Dermis blood vessel endothelial cell (primary cell): ENCODE measurements around the gene SLC12A3. TPM values are rescaled to one million over a fixed set of nuclear protein-coding genes. Genes with fewer than 3 reads are reported as not detected.
A peak's percentile ranks its signal among the peaks of the same experiment; 100 is the strongest.

Experiments used
- DNase-seq: peaks from one replicate; pipeline ENCODE4 v3.0.0; 2010
- total RNA-seq: library from RNA; depleted of rRNA; stranded (reverse); fragments of >200 nt; gene quantifications from 2 replicates; pipeline ENCODE4 v1.2.3, GENCODE V29; 2014

SLC12A3 gene
- not detected in 2 replicates for total RNA-seq

DNA sequence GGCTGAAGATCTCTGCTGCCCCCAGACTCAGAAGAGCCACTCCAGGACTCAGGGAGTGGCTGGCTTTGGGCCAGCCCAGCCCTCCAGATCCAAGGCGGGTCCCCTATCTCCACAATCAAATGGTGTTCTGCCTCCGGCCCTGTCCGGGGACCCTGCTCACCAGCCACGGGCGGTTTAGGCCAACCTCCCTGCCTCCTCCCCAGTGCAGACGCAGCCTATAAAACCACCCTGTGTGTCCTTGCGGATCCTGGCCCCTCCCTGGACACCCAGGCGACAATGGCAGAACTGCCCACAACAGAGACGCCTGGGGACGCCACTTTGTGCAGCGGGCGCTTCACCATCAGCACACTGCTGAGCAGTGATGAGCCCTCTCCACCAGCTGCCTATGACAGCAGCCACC is at the start of gene SLC12A3:
Gene SLC12A3, plus strand, starts transcription at position 248 of the 400 bp plus-strand sequence. Its CDS starts 29 bp downstream, at position 277.
- DNase-seq = no peak

- no peak for DNase-seq
Observed at GRCh38 chr16:56815721-56816120, 49.3 kb upstream of the SLC12A3 start.

DNA sequence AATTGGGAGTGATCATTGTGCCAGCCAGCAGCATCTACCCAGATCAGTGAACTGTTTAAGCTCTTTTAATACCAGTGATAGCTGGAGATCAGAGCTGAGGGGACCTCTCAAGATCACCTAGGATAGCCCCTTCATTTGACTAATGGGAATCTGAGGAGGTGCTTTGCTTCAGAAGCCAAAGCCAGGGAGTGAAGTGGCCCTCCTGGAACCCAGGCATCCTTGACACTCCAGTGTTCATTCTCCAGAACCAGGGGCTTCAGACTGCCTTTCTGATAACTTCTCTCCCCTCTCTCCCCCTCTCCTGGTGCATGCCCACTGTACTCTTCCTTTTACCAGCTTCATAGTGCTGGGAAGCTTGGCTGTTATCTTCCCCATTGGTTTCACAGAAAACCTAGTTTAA is 48.0 kb upstream of the SLC12A3 start:
- no peak for DNase-seq

- no peak for DNase-seq
Observed at GRCh38 chr16:56817938-56818337, 47.1 kb upstream of the SLC12A3 start.

DNA sequence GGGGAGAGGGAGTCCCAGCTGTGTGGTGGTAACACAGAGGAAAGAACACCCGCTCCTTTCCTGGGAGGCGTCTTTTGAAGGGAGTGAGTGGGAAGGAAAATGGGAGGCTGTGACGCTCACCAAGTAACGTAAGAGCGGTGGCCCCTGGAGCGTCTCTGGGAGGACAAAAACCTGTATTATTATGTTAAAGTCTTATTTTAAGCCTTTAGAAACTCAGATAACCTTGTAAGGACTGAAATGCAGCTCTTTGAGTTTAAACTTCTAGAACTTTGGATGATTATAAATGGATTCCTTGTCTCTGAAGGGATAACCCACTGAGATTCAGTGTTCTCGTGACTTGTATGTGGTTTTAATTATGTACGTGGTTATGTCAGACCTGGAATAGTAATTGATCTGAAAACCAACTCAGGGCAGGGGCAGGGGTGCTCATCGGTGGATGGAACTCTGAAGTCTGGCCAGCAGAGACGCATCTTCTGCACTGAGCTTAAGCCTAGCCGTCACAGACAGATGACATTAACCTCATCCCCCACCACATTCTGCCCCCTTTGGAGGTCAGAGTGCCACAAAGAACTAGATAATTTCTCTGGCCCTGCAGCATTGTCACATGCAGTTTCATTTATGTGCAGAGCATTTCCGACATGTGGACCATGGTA is 41.8 kb upstream of the SLC12A3 start:
- DNase-seq = no peak

- DNase-seq = peak; percentile 14
Observed at GRCh38 chr16:56824331-56824730, 40.7 kb upstream of the SLC12A3 start.

- DNase-seq = no peak
Observed at GRCh38 chr16:56824804-56825203, 40.2 kb upstream of the SLC12A3 start.

DNA sequence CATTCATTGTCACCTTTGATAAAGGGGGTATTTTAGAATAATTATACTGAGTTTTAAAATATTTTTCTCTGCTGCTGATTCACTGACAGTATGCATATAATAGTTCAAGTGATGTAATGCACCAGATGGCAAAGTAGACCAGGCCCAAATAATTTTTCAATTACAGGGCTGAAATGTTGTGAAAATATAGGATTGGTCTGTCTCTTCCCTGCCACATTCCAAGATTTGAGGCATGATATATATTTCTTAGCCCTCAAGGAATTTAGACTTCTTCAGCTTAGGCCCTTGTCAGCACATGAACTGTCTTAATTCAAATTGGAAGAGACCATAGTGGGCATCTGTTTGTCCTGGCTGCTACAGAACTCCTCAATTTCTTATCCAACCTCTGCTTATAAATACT is 39.2 kb upstream of the SLC12A3 start:
- no peak for DNase-seq

DNA sequence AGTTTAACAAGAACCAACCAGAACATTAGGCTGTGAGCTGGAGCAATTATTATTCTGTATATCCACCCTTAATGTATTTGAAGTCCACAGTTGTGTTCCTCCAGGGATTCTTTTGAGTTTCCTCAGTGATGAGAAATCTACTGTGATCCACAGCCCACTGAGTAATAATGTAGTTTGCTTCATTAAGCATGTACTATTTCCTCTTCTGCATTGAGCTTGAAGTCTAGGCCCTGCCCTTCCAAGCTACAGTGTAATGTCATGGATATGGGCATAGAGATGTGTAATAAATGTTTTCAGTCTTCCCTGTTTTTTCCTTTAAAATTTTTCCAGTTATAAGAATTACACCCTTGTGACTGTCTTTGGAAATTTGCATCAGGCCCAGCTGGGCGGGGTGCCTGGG is 36.4 kb upstream of the SLC12A3 start:
- no peak for DNase-seq

DNA sequence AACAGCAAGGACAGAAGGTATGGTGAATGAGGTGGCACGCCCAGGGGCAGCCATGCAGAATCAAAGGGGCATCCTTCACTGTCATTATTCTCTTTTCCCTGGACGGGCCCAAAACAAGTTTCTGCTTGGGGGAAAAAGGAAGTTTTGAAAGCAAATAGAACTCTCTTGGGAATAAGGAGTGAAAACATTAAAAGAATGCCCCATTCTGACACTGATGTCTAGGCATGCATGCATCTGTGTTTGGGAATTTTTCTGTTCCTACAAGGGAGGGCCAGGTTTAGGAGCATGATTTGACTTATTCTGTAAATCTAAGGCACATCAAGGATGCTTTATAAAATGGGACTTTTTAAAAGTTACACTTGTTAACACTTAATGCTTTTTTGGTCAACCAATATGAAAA is 34.3 kb upstream of the SLC12A3 start:
- no peak for DNase-seq

DNA sequence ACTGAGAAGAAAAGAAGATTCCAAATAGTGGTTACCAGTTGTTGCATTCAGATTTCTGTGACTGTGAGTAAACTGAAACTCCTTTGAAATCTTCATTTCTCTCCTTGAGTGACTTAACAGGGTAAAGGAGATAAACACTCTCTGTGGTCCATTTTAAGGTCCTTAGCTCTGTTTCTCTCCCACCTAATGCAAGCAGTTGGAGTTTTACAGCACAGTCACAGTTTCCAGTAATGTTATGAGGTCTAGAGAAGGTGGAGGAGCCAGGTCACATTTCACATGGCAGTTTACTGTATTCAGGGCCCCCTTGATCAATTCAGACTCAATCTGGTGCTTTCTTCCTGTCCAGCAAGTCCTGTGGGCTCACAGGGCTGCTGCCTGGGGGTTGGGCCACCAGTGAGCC is 32.2 kb upstream of the SLC12A3 start:
- no peak for DNase-seq

- no peak for DNase-seq
Observed at GRCh38 chr16:56833243-56833970, 31.6 kb upstream of the SLC12A3 start.

DNA sequence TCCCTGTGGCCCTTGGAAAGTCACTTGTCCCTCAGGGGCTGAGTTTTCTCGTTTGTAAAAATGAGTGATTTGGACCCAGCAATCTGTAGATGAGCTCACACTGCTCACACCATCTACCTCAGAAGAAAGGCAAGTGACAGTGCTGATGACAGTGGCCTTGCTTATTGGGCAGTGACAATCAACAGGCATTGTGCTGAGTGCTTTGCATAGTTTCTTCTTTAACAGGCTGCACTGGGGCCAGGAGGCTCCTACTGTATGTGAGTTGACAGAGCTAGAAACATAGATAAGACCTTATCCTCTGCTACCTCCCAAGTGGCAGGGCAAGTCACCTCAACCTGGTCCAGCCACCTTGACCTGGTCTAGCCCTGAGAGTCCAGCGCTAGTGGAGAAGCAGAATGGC is 29.7 kb upstream of the SLC12A3 start:
- DNase-seq = no peak

- DNase-seq = no peak
Observed at GRCh38 chr16:56836410-56837230, 28.4 kb upstream of the SLC12A3 start.

DNA sequence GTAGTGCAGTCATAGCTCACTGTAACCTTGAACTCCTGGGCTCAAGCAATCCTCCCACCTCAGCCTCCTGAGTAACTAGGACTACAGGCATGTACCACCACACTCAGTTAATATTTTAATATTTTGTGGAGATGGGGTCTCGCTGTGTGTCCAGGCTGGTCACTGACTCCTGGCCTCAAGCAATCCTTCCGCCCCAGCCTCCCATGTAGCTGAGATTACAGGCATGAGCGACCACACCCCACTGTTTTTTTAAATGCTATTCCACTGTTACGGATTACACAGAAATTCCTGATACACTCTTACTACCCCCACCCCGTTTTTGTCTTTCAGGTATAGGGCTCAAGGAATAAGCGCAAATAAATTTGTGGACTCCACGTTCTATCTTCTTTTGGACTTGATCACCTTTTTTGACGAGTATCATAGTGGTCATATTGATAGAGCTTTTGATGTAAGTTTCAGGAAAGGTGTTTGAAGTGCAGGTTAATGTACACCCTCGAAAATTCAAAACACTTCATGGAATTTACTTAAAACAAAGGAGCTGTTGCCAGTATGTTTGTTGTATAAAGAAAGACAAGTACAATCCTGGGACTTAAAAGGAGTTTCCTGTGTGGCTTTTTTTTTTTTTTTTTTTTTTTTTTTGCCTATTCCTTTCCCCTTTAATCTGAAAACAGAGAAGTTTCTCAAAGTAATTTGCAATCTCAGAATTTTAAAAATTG is 26.2 kb upstream of the SLC12A3 start:
- no peak for DNase-seq

DNA sequence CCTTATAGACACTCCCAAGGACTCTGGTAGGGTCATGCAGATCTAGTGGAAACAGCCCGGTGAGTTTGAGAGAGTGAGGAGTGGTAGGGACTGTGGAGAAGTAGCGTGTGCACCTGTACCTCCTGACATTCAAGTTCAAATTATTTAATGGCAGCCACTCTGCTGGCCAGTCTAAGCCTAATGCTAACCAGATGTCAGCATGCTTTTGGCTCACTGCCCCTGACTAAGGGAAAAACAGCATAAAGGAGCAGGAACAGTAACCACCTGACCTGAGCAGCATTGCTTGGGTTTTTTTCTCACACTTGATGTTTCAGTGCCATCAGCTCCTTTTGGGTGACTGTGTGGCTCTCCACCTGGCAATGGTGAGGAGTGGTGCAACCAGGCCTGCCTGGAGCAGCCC is 23.8 kb upstream of the SLC12A3 start:
- no peak for DNase-seq

GRCh38 chr16:56841659-56842058 is 23.3 kb upstream of the SLC12A3 start:
- no peak for DNase-seq

DNA sequence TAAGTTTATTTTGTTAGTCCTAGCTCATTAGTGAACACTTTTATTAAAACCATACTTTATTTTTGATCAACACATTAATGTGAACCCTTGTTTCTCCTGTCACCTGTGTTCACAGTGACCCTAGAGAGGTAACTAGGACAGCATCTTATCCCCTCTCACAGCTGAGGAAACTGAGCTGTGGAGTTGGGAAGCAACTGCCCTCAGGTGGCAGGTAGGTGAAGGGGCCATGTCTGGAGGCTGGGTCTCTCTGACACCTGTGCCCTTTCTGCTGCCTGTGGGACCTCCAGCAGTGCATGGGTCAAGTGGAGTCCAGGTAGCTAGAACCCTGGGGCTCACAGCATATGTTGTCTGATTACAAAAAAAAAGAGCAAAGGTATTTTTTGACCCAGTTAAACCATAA is 22.9 kb upstream of the SLC12A3 start:
- DNase-seq = no peak

DNA sequence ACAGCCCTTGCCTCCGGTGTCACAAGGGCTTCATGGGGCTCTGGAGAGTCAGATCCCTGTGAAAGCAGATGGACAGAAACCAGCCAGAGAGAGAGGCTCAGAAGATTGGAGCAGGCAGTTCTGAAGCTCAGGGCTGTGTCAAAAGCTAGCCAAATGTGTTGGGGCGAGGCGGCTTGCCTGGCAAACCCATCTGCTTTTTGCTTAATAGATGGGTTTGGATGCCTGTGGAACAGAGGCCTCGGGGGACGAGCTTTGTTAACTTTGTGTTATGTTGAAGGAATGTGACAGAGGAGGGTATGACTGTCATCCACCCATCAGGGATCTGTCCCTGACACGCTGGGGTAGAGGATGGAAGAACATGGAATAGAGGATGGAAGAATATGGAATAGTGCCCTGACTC is 21.0 kb upstream of the SLC12A3 start:
- no peak for DNase-seq

GRCh38 chr16:56847173-56847910 is 17.7 kb upstream of the SLC12A3 start:
- DNase-seq = peak; percentile 18

GRCh38 chr16:56848029-56848936 is 16.7 kb upstream of the SLC12A3 start:
- peak; percentile 79 for DNase-seq
